Measurements from ENCODE around the gene C12orf56.

C12orf56 gene

GRCh38 chr12:64390275-64390851 lies at the start of gene C12orf56:
Gene C12orf56, minus strand, starts transcription at chr12:64390758. Its CDS starts 193 bp downstream, at chr12:64390565.
- no peak for DNase-seq (ENCODE audit: low read depth in 2 of 2, low spot score in 1 of 2)

GRCh38 chr12:64440100-64440499 lies 49.5 kb upstream of the C12orf56 start:
- DNase-seq (ENCODE audit: low read depth in 2 of 2, low spot score in 1 of 2), result no peak

- no peak for DNase-seq (ENCODE audit: low read depth in 2 of 2, low spot score in 1 of 2)
Observed at GRCh38 chr12:64433915-64434314, 43.4 kb upstream of the C12orf56 start.

GRCh38 chr12:64431791-64432190 lies 41.2 kb upstream of the C12orf56 start:
- DNase-seq (ENCODE audit: low read depth in 2 of 2, low spot score in 1 of 2), result no peak

- no peak for DNase-seq (ENCODE audit: low read depth in 2 of 2, low spot score in 1 of 2)
Observed at GRCh38 chr12:64430886-64431285, 40.3 kb upstream of the C12orf56 start.

GRCh38 chr12:64428956-64429355 lies 38.4 kb upstream of the C12orf56 start:
- DNase-seq (ENCODE audit: low read depth in 2 of 2, low spot score in 1 of 2), result no peak

- no peak for DNase-seq (ENCODE audit: low read depth in 2 of 2, low spot score in 1 of 2)
Observed at GRCh38 chr12:64427988-64428387, 37.4 kb upstream of the C12orf56 start.

- no peak for DNase-seq (ENCODE audit: low read depth in 2 of 2, low spot score in 1 of 2)
Observed at GRCh38 chr12:64419696-64420095, 29.1 kb upstream of the C12orf56 start.

GRCh38 chr12:64418209-64418608 lies 27.7 kb upstream of the C12orf56 start:
- no peak for DNase-seq (ENCODE audit: low read depth in 2 of 2, low spot score in 1 of 2)

- no peak for DNase-seq (ENCODE audit: low read depth in 2 of 2, low spot score in 1 of 2)
Observed at GRCh38 chr12:64413884-64414283, 23.3 kb upstream of the C12orf56 start.

- DNase-seq (ENCODE audit: low read depth in 2 of 2, low spot score in 1 of 2), result no peak
Observed at GRCh38 chr12:64412459-64412858, 21.9 kb upstream of the C12orf56 start.

- DNase-seq (ENCODE audit: low read depth in 2 of 2, low spot score in 1 of 2), result no peak
Observed at GRCh38 chr12:64411427-64411826, 20.9 kb upstream of the C12orf56 start.

GRCh38 chr12:64407342-64408223 lies 17.0 kb upstream of the C12orf56 start:
- DNase-seq (ENCODE audit: low read depth in 2 of 2, low spot score in 1 of 2), result no peak

GRCh38 chr12:64404470-64405256 lies 14.1 kb upstream of the C12orf56 start:
- peak in 1 of 2 donors; percentile 21 for DNase-seq (ENCODE audit: low read depth in 2 of 2, low spot score in 1 of 2)

GRCh38 chr12:64403707-64404469 lies 13.3 kb upstream of the C12orf56 start, which contains the start of gene XPOT:
Gene XPOT, plus strand, starts transcription at chr12:64404392. Its CDS starts 5,644 bp downstream, at chr12:64410036.
- DNase-seq (ENCODE audit: low read depth in 2 of 2, low spot score in 1 of 2), result peak; percentile 71 to 80

- no peak for DNase-seq (ENCODE audit: low read depth in 2 of 2, low spot score in 1 of 2)
Observed at GRCh38 chr12:64402181-64402580, 11.6 kb upstream of the C12orf56 start.

GRCh38 chr12:64400041-64400440 lies 9.5 kb upstream of the C12orf56 start:
- DNase-seq (ENCODE audit: low read depth in 2 of 2, low spot score in 1 of 2), result no peak

GRCh38 chr12:64395739-64396138 lies 5.2 kb upstream of the C12orf56 start:
- DNase-seq (ENCODE audit: low read depth in 2 of 2, low spot score in 1 of 2), result no peak

GRCh38 chr12:64392221-64392620 lies 1.7 kb upstream of the C12orf56 start:
- no peak for DNase-seq (ENCODE audit: low read depth in 2 of 2, low spot score in 1 of 2)

- DNase-seq (ENCODE audit: low read depth in 2 of 2, low spot score in 1 of 2), result no peak
Observed at GRCh38 chr12:64389154-64389553, 1.4 kb downstream of the C12orf56 start.
